HG03108 (cell line): Measurements from ENCODE around the gene BLID.

Experiments used
- ATAC-seq: cut with Tn5 transposase; IDR thresholded peaks from one replicate; pipeline ENCODE4 v1.9.1; 2021; ENCODE audit warnings: moderate library complexity; ENCODE audit not compliant: unreplicated experiment

The BLID gene

GRCh38 chr11:122115524-122116379 lies at the start of gene BLID:
Gene BLID, minus strand, starts transcription at chr11:122116215. Its CDS starts 293 bp downstream, at chr11:122115922.
- ATAC-seq, result no peak

GRCh38 chr11:122163053-122163819 lies 47.2 kb upstream of the BLID start:
- no peak for ATAC-seq

- no peak for ATAC-seq
Observed at GRCh38 chr11:122162095-122162494, 46.1 kb upstream of the BLID start.

- no peak for ATAC-seq
Observed at GRCh38 chr11:122160841-122161590, 45.0 kb upstream of the BLID start.

GRCh38 chr11:122159861-122160260 lies 43.8 kb upstream of the BLID start:
- ATAC-seq, result no peak

- ATAC-seq, result no peak
Observed at GRCh38 chr11:122159173-122159721, 43.2 kb upstream of the BLID start.

GRCh38 chr11:122158171-122158570 lies 42.2 kb upstream of the BLID start:
- ATAC-seq, result no peak

GRCh38 chr11:122157653-122158161 lies 41.7 kb upstream of the BLID start:
- ATAC-seq, result no peak

- no peak for ATAC-seq
Observed at GRCh38 chr11:122156940-122157382, 40.9 kb upstream of the BLID start.

GRCh38 chr11:122155765-122156527 lies 39.9 kb upstream of the BLID start:
- no peak for ATAC-seq

- ATAC-seq, result no peak
Observed at GRCh38 chr11:122154994-122155393, 39.0 kb upstream of the BLID start.

- ATAC-seq, result no peak
Observed at GRCh38 chr11:122154227-122154626, 38.2 kb upstream of the BLID start.

- no peak for ATAC-seq
Observed at GRCh38 chr11:122153746-122154145, 37.7 kb upstream of the BLID start.

GRCh38 chr11:122150216-122151124 lies 34.5 kb upstream of the BLID start:
- no peak for ATAC-seq

- ATAC-seq, result no peak
Observed at GRCh38 chr11:122149202-122149601, 33.2 kb upstream of the BLID start.

GRCh38 chr11:122146475-122146874 lies 30.5 kb upstream of the BLID start:
- no peak for ATAC-seq

GRCh38 chr11:122145715-122146274 lies 29.8 kb upstream of the BLID start:
- ATAC-seq, result no peak

- no peak for ATAC-seq
Observed at GRCh38 chr11:122144752-122145151, 28.7 kb upstream of the BLID start.

- ATAC-seq, result no peak
Observed at GRCh38 chr11:122141725-122142124, 25.7 kb upstream of the BLID start.
